Gastrocnemius medialis (tissue), 4 donors: ENCODE measurements around the gene PLPP3.

Experiments used
- CTCF ChIP-seq, 5 experiments: fragments of 450-650 bp in 3 of 5; fragments of 200-600 bp in 2 of 5; sonication (generic) in 2 of 5; IDR thresholded peaks in 4 of 5; conservative IDR thresholded peaks in 1 of 5; 1 replicate in 4 of 5; 2 replicates in 1 of 5; pipeline ENCODE4 v1.5.1; 2016 to 2019; ENCODE audit warnings: antibody characterized with exemption in 5 of 5, mild to moderate bottlenecking in 3 of 5, moderate library complexity in 3 of 5
- POLR2A ChIP-seq, 2 donors: fragments of 450-650 bp; IDR thresholded peaks; one replicate each; pipeline ENCODE4 v1.6.1; 2017; ENCODE audit warnings: antibody characterized with exemption in 2 of 2, mild to moderate bottlenecking in 2 of 2, moderate library complexity in 2 of 2

- TF ChIP-seq CTCF (IDR thresholded peaks at IDR 0.05 in 4 of 5, conservative IDR thresholded peaks at IDR 0.05 in 1 of 5) (no peak), POLR2A (IDR thresholded peaks at IDR 0.05) (no peak)
These were observed 45.2 kb downstream of the PLPP3 start for GRCh38 chr1:56534130-56534651.
